ENCODE measurements around the gene GPSM3. TPM values are rescaled to one million over a fixed set of nuclear protein-coding genes. Genes with fewer than 3 reads are reported as not detected.
"Not testable (repeated sequence)": the region's sequence is repeated elsewhere in the genome, so short reads cannot be mapped to it uniquely, and the experiment has no call there.

Gene GPSM3
- total and polyA plus RNA-seq, 2 donors (not counting 3 experiments of a cell fraction or from before 2014, with no cell fraction given), result 19.5 to 21.6 TPM

GRCh38 chr6:32187725-32188380, 4.6 kb downstream of the GPSM3 start:
- DNase-seq (ENCODE audit: low read depth, low spot score); H2AFZ ChIP-seq (ENCODE audit: low read depth, low read length); H3K9ac ChIP-seq (replicated peaks; ENCODE audit: extremely low read depth, insufficient read depth, low read length); dilution Hi-C loops (cut with MboI; ENCODE audit: extremely low pct_ligation_motif_present, low sequenced_read_pairs); H3K9me3 ChIP-seq (replicated peaks; ENCODE audit: control insufficient read depth, insufficient read depth, low read length); H3K9me1 ChIP-seq (replicated peaks; ENCODE audit: control insufficient read depth, extremely low read depth, insufficient read depth, low read length); H4K20me1 ChIP-seq (replicated peaks; ENCODE audit: control insufficient read depth, extremely low read depth, insufficient read depth, low read length); BruUV-seq (replicated peaks); intact Hi-C loops (cut with micrococcal nuclease); H3K27me3 ChIP-seq (ENCODE audit: control insufficient read depth in 2 of 2, insufficient read depth in 2 of 2, low read length in 2 of 2): not testable (repeated sequence)
- peak overlapping the region; percentile 89 for H3K4me2 ChIP-seq (ENCODE audit: insufficient read depth, low read length)
- POLR2A ChIA-PET, result interaction anchor here (1.2 kb wide), 1 partner anchor 8 kb away, joined by 4 read pairs; no protein-coding TSS in a partner anchor
- peaks cover 23% of the 10 kb centered on the region for H3K79me2 ChIP-seq (ENCODE audit: control insufficient read depth, insufficient read depth, low read length)
- peaks cover 38% of the 10 kb centered on the region for H3K4me1 ChIP-seq (ENCODE audit: control insufficient read depth, extremely low read depth, insufficient read depth, low read length)
- FAIRE-seq, result peak; percentile 49
- peak overlapping the region; percentile 18 for H3K27ac ChIP-seq (ENCODE audit: insufficient read depth, low read depth, low read length)
- CTCF ChIA-PET, result interaction anchor here (0.7 kb wide), 1 partner anchor 9 kb away, joined by 3 read pairs; no protein-coding TSS in a partner anchor
- H3K36me3 ChIP-seq (ENCODE audit: control insufficient read depth in 2 of 2, extremely low read depth in 1 of 2, insufficient read depth in 2 of 2, low read length in 2 of 2), result peaks cover 0 to 20% of the 10 kb centered on the region in 2 experiments
- peak overlapping the region in 1 of 3 experiments; percentile 83 for H3K4me3 ChIP-seq (replicated peaks in 1 of 3; ENCODE audit: insufficient read depth in 1 of 3, low read depth in 1 of 3, low read length in 3 of 3)

- Histone ChIP-seq H3K9me1 (replicated peaks; ENCODE audit: control insufficient read depth, extremely low read depth, insufficient read depth, low read length) (no peaks in the 10 kb centered on the region), H3K27me3 (ENCODE audit: control insufficient read depth in 2 of 2, insufficient read depth in 2 of 2, low read length in 2 of 2) (no peaks in the 10 kb centered on the region), H3K27ac (ENCODE audit: insufficient read depth, low read depth, low read length) (peak overlapping the region; percentile 18), H4K20me1 (replicated peaks; ENCODE audit: control insufficient read depth, extremely low read depth, insufficient read depth, low read length) (no peaks in the 10 kb centered on the region), H3K36me3 (ENCODE audit: control insufficient read depth in 2 of 2, extremely low read depth in 1 of 2, insufficient read depth in 2 of 2, low read length in 2 of 2) (peaks cover 3 to 25% of the 10 kb centered on the region in 2 experiments), H3K4me1 (ENCODE audit: control insufficient read depth, extremely low read depth, insufficient read depth, low read length) (peaks cover 33% of the 10 kb centered on the region), H3K79me2 (ENCODE audit: control insufficient read depth, insufficient read depth, low read length) (peaks cover 21% of the 10 kb centered on the region), H3K9ac (replicated peaks; ENCODE audit: extremely low read depth, insufficient read depth, low read length) (no peak overlapping the region), H3K4me2 (ENCODE audit: insufficient read depth, low read length) (no peak overlapping the region), H2AFZ (ENCODE audit: low read depth, low read length) (no peak overlapping the region), H3K9me3 (replicated peaks; ENCODE audit: control insufficient read depth, insufficient read depth, low read length) (no peaks in the 10 kb centered on the region), H3K4me3 (replicated peaks in 1 of 3; ENCODE audit: insufficient read depth in 1 of 3, low read depth in 1 of 3, low read length in 3 of 3) (no peak overlapping the region)
- ChIA-PET CTCF (interaction anchor here (1.1 kb wide), 1 partner anchor 8 kb away, joined by 3 read pairs; no protein-coding TSS in a partner anchor), POLR2A (interaction anchor here (1.2 kb wide), 1 partner anchor 8 kb away, joined by 4 read pairs; no protein-coding TSS in a partner anchor)
- intact Hi-C loops (cut with micrococcal nuclease) (no loop called here), dilution Hi-C loops (cut with MboI; ENCODE audit: extremely low pct_ligation_motif_present, low sequenced_read_pairs) (no loop called here)
- no TSS peak for BruUV-seq (replicated peaks)
- TF ChIP-seq POLR2A (IDR thresholded peaks at IDR 0.05; ENCODE audit: low read depth, low read length), result peak; percentile 25
- TF ChIP-seq POLR2AphosphoS5 (IDR thresholded peaks at IDR 0.05; ENCODE audit: insufficient read depth, low read depth, low read length), result peak; percentile 31
- no peak for TF ChIP-seq EZH2 (IDR thresholded peaks at IDR 0.05; ENCODE audit: borderline replicate concordance, low read depth, low read length, severe bottlenecking)
- TF ChIP-seq FOS (IDR thresholded peaks at IDR 0.05; ENCODE audit: borderline replicate concordance, insufficient read depth, low read length), result no peak
- peak; percentile 59 for FAIRE-seq
- peak; percentile 38 for DNase-seq (ENCODE audit: low read depth, low spot score)
Observed at GRCh38 chr6:32187009-32187709, 5.3 kb downstream of the GPSM3 start.

GRCh38 chr6:32186151-32186840, 6.1 kb downstream of the GPSM3 start:
- BruUV-seq (replicated peaks); H4K20me1 ChIP-seq (replicated peaks; ENCODE audit: control insufficient read depth, extremely low read depth, insufficient read depth, low read length); intact Hi-C loops (cut with micrococcal nuclease): not testable (repeated sequence)

More at GRCh38 chr6:32186151-32186840, 6.1 kb downstream of the GPSM3 start:
- DNase-seq (ENCODE audit: low read depth, low spot score); H2AFZ ChIP-seq (ENCODE audit: low read depth, low read length); H3K9me3 ChIP-seq (replicated peaks; ENCODE audit: control insufficient read depth, insufficient read depth, low read length); H3K4me2 ChIP-seq (ENCODE audit: insufficient read depth, low read length); FAIRE-seq; H3K4me3 ChIP-seq (replicated peaks in 1 of 3; ENCODE audit: insufficient read depth in 1 of 3, low read depth in 1 of 3, low read length in 3 of 3); H3K27me3 ChIP-seq (ENCODE audit: control insufficient read depth in 2 of 2, insufficient read depth in 2 of 2, low read length in 2 of 2); H3K9me1 ChIP-seq (replicated peaks; ENCODE audit: control insufficient read depth, extremely low read depth, insufficient read depth, low read length); dilution Hi-C loops (cut with MboI; ENCODE audit: extremely low pct_ligation_motif_present, low sequenced_read_pairs); H3K9ac ChIP-seq (replicated peaks; ENCODE audit: extremely low read depth, insufficient read depth, low read length): not testable (repeated sequence)
- Histone ChIP-seq H3K27ac (ENCODE audit: insufficient read depth, low read depth, low read length) (peak overlapping the region; percentile 18), H3K36me3 (ENCODE audit: control insufficient read depth in 2 of 2, extremely low read depth in 1 of 2, insufficient read depth in 2 of 2, low read length in 2 of 2) (peaks cover 3 to 26% of the 10 kb centered on the region in 2 experiments), H3K4me1 (ENCODE audit: control insufficient read depth, extremely low read depth, insufficient read depth, low read length) (peaks cover 27% of the 10 kb centered on the region), H3K79me2 (ENCODE audit: control insufficient read depth, insufficient read depth, low read length) (peaks cover 19% of the 10 kb centered on the region)
- ChIA-PET POLR2A (interaction anchor here (1.2 kb wide), 1 partner anchor 9 kb away, joined by 4 read pairs; no protein-coding TSS in a partner anchor), CTCF (interaction anchor here (1.1 kb wide), 1 partner anchor 9 kb away, joined by 3 read pairs; no protein-coding TSS in a partner anchor)
